OCI-LY7 (cell line): ENCODE results near the gene TAB3. TPM values are rescaled to one million over a fixed set of nuclear protein-coding genes. Genes with fewer than 3 reads are reported as not detected.

Experiments
- Bru-seq: library from RNA; stranded (reverse); fragments of 400-500 nt; gene quantifications from one replicate; lab custom pipeline; 2021; lab: Mats Ljungman, UMichigan
- BruChase-seq, 2 experiments: library from RNA; stranded (reverse); fragments of 400-500 nt; gene quantifications; one replicate each; lab custom pipeline; 2021; lab: Mats Ljungman, UMichigan
- BruUV-seq: library from RNA; stranded (reverse); fragments of 400-500 nt; replicated peaks from 2 replicates; lab custom pipeline; 2021; lab: Mats Ljungman, UMichigan
- CTCF ChIA-PET: fragments of 300-600 bp; sonication (Branson Sonifier 250); formaldehyde crosslinking; loops from one replicate; lab custom pipeline; 2022; ENCODE audit warnings: antibody characterized with exemption; ENCODE audit not compliant: unreplicated experiment; lab: Charles Lee
- POLR2A ChIA-PET: fragments of 300-600 bp; sonication (Branson Sonifier 250); formaldehyde crosslinking; loops from one replicate; lab custom pipeline; 2022; ENCODE audit warnings: antibody characterized with exemption; lab: Charles Lee
- DNase-seq: peaks from one replicate; pipeline ENCODE4 v3.0.0-alpha.2; 2015; ENCODE audit warnings: low spot score
- H2AFZ ChIP-seq: fragments of 200-600 bp; sonication (generic), shearing (Covaris generic); 2 replicates; pipeline ENCODE4 v1.6.1; 2014; ENCODE audit warnings: mild to moderate bottlenecking, antibody characterized with exemption, low read length, moderate library complexity
- H3K27ac ChIP-seq: fragments of 200-600 bp; sonication (generic); 2 replicates; pipeline ENCODE4 v1.5.1; 2014; ENCODE audit warnings: mixed run types, low read depth, mild to moderate bottlenecking, moderate library complexity, low read length, inconsistent platforms; ENCODE audit not compliant: poor library complexity, severe bottlenecking
- H3K36me3 ChIP-seq: fragments of 200-600 bp; sonication (generic); 2 replicates; pipeline ENCODE4 v1.6.1; 2014; ENCODE audit warnings: mild to moderate bottlenecking, antibody characterized with exemption, low read length, moderate library complexity, mixed read lengths; ENCODE audit not compliant: insufficient read depth
- H3K4me1 ChIP-seq: fragments of 200-600 bp; sonication (generic); 2 replicates; pipeline ENCODE4 v1.5.1; 2014; ENCODE audit warnings: mild to moderate bottlenecking, low read length; ENCODE audit not compliant: insufficient read depth, poor library complexity, severe bottlenecking
- H3K4me2 ChIP-seq: fragments of 200-600 bp; sonication (generic); 2 replicates; pipeline ENCODE4 v1.6.1; 2014; ENCODE audit warnings: mild to moderate bottlenecking, low read length
- H3K4me3 ChIP-seq: fragments of 200-600 bp; sonication (generic); 2 replicates; pipeline ENCODE4 v1.5.1; 2014; ENCODE audit warnings: mild to moderate bottlenecking, low read depth, low read length; ENCODE audit not compliant: poor library complexity, severe bottlenecking
- H3K79me2 ChIP-seq: fragments of 200-600 bp; sonication (generic); 2 replicates; pipeline ENCODE4 v1.6.1; 2016; ENCODE audit warnings: low read depth, mild to moderate bottlenecking, low read length, moderate library complexity, mixed read lengths; ENCODE audit not compliant: insufficient read depth
- H3K9me2 ChIP-seq: fragments of 200-600 bp; sonication (generic); 2 replicates; pipeline ENCODE4 v1.6.1; 2016; ENCODE audit warnings: mild to moderate bottlenecking, low read length, mixed read lengths; ENCODE audit not compliant: insufficient read depth
- H3K9me3 ChIP-seq: fragments of 200-600 bp; sonication (generic); 2 replicates; pipeline ENCODE4 v1.6.1; 2014; ENCODE audit warnings: mild to moderate bottlenecking, mixed run types, low read length, mixed read lengths
- H4K20me1 ChIP-seq: fragments of 200-600 bp; sonication (generic); 2 replicates; pipeline ENCODE4 v1.6.1; 2014; ENCODE audit warnings: mild to moderate bottlenecking, antibody characterized with exemption, low read length, moderate library complexity, mixed read lengths; ENCODE audit not compliant: insufficient read depth
- CTCF ChIP-seq: fragments of 200-600 bp; sonication (generic); conservative IDR thresholded peaks from 2 replicates; pipeline ENCODE4 v1.5.1; 2014; ENCODE audit warnings: mild to moderate bottlenecking, antibody characterized with exemption, low read length, moderate library complexity, mixed read lengths
- EZH2phosphoT487 ChIP-seq: fragments of 200-600 bp; sonication (generic); IDR thresholded peaks from 2 replicates; pipeline ENCODE4 v1.6.1; 2018; ENCODE audit warnings: low read depth, borderline replicate concordance, mild to moderate bottlenecking, mixed run types, antibody characterized with exemption, low read length, moderate library complexity, mixed read lengths
- intact Hi-C: fragments of 100-400 bp; cut with micrococcal nuclease; formaldehyde crosslinking; loops from one replicate; pipeline ENCODE4 v1.10.0; 2022; ENCODE audit not compliant: unreplicated experiment
- long read RNA-seq: library from polyadenylated mRNA; stranded (forward); transcript quantifications from one replicate; pipeline ENCODE4 v2.0.0, GENCODE V29; 2022
- total RNA-seq, 2 experiments: library from RNA; depleted of rRNA in 1 of 2; stranded (reverse); fragments of >200 nt in 1 of 2; shearing (Covaris generic) in 1 of 2; gene quantifications; 2 replicates each; pipeline ENCODE4 v1.2.3, GENCODE V29; 2014 to 2022

TAB3 gene
- total RNA-seq (2014; rRNA removed; shearing (Covaris generic)) (10.3 and 13.8 TPM in 2 replicates), total RNA-seq (2022) (14.6 and 17.2 TPM in 2 replicates), Bru-seq, nascent RNA (percentile 52 among the genes with signal in this experiment), BruChase-seq, experiment 1, labeled RNA remaining after a 6-hour chase (percentile 50 among the genes with signal in this experiment), BruChase-seq, experiment 2, labeled RNA remaining after a 2-hour chase (percentile 54 among the genes with signal in this experiment)
- long read RNA-seq, partial matches to known transcripts, result 0 of 9 reads
- long read RNA-seq, other reads (novel, unspliced or antisense), result 9 of 9 reads

GRCh38 chrX:30889147-30890140 lies at the start of gene TAB3:
TAB3 (minus strand) TSS chrX:30889254; CDS start chrX:30859588, 29,666 bp downstream.
- TF ChIP-seq CTCF, result no peak
- no peak for TF ChIP-seq EZH2phosphoT487
- Histone ChIP-seq H3K27ac (peak within 1 kb of the TSS; percentile 61), H3K36me3 (no peaks in the 10 kb centered on the region), H3K79me2 (peaks cover 9% of the 10 kb centered on the region; the same call in 1 of the 2 replicates), H3K9me2 (no peaks in the 10 kb centered on the region), H3K4me3 (peak within 1 kb of the TSS; percentile 95), H3K4me2 (peak within 1 kb of the TSS; percentile 91), H3K9me3 (no peaks in the 10 kb centered on the region), H2AFZ (peak within 1 kb of the TSS; percentile 92), H3K4me1 (peaks cover 11% of the 10 kb centered on the region), H4K20me1 (no peaks in the 10 kb centered on the region)
- BruUV-seq, result no TSS peak
- peak; percentile 96 for DNase-seq
- POLR2A ChIA-PET, result interaction anchor here (0.6 to 1.0 kb wide), 6 partner anchors 15 to 1026 kb away, joined by 3 to 4 read pairs (median 3); no protein-coding TSS in a partner anchor
- CTCF ChIA-PET, result no interaction called here
- intact Hi-C loops, result loop anchor here (5.0 kb wide), 3 partner anchors 67 to 237 kb away; partner anchors contain the start of gene GK

GRCh38 chrX:30938295-30938694 lies 49.2 kb upstream of the TAB3 start:
- intact Hi-C loops, result no loop called here
- no peaks in the 10 kb centered on the region for H4K20me1 ChIP-seq
- H3K27ac ChIP-seq, result no peak overlapping the region
- no peak overlapping the region for H3K4me3 ChIP-seq
- no peak for DNase-seq
- TF ChIP-seq CTCF (no peak), EZH2phosphoT487 (no peak)
- POLR2A ChIA-PET, result interaction anchor here (0.9 kb wide), 1 partner anchor 10 kb away, joined by 6 read pairs; no protein-coding TSS in a partner anchor
- no peak overlapping the region for H3K4me2 ChIP-seq
- H3K4me1 ChIP-seq, result no peaks in the 10 kb centered on the region
- no peak overlapping the region for H2AFZ ChIP-seq
- H3K9me2 ChIP-seq, result no peaks in the 10 kb centered on the region
- H3K9me3 ChIP-seq, result no peaks in the 10 kb centered on the region
- H3K36me3 ChIP-seq, result no peaks in the 10 kb centered on the region
- no TSS peak for BruUV-seq
- CTCF ChIA-PET, result no interaction called here
- H3K79me2 ChIP-seq, result no peaks in the 10 kb centered on the region
